PFSK-1 (cell line): Measurements from ENCODE around the gene RBP5.

Experiments
- FOXP2 ChIP-seq: optimal IDR thresholded peaks from 2 replicates; pipeline ENCODE3; 2011; ENCODE audit warnings: borderline replicate concordance, control low read depth, inconsistent platforms; ENCODE audit not compliant: insufficient read depth; ENCODE audit errors: extremely low read length, extremely low read depth
- POLR2AphosphoS5 ChIP-seq: IDR thresholded peaks from 2 replicates; pipeline ENCODE4 v1.6.1; 2012; ENCODE audit warnings: low read depth, mild to moderate bottlenecking, control low read depth, low read length, moderate library complexity
- SIN3A ChIP-seq: IDR thresholded peaks from 2 replicates; pipeline ENCODE4 v1.6.1; 2012; ENCODE audit warnings: mild to moderate bottlenecking, low read length, moderate library complexity, borderline replicate concordance; ENCODE audit not compliant: insufficient read depth
- TAF1 ChIP-seq: IDR thresholded peaks from 2 replicates; pipeline ENCODE4 v1.6.1; 2012; ENCODE audit warnings: low read length, control low read depth, borderline replicate concordance; ENCODE audit not compliant: insufficient read depth
- TF ChIP-seq, protein P1 (sequence below), 2 experiments: IDR thresholded peaks; 2 replicates each; pipeline versions ENCODE4 v1.6.1 to v1.8.0; 2011 to 2012; ENCODE audit warnings: low read depth in 2 of 2, low read length in 2 of 2, control low read depth in 1 of 2, inconsistent platforms in 1 of 2, mild to moderate bottlenecking in 1 of 2, moderate library complexity in 1 of 2; ENCODE audit not compliant: insufficient read depth in 1 of 2

RBP5 gene

DNA sequence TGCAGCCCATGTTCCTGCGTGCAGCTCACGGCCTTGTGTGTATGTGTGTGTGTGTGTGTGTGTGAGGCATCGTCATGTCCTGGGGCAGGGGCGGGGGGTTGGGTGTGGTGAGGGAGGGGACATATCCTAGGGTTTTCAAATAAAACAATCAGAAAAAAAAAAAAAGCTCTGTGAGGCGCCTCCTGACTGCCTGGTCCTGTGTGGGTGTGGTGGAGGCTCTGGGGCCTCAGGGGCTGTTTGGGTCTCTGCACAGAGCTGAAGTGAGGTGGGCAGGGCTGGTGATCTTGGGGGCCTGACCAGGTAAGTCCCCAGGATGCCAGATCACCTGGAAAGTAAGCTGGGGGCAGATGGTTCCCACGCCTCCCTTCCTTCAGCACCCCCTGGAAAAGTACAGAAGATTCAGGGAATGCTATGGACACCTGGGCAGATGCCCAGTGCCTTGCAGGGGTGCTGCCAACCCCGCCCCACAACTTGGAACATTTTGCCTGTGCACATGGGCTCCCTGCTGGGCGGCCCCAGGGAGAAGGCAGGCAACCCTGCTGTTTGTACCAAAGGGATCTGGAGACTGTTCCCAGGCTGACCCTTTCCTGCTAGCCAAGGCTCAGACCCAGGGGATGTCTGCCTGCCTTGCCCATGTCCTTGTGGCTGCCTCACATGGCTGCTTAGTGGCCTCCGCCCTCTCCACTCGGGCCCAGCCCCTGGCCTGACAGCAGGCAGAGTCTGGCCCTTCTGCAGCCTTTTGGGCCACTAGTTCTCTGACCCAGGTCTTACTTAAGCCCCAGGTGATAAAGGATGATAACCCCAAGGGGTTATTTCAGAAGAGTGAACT lies 30.3 kb upstream of the RBP5 start:
- TF ChIP-seq POLR2AphosphoS5 (no peak), FOXP2 (no peak), SIN3A (no peak), TAF1 (no peak)
- TF ChIP-seq, protein P1, sequence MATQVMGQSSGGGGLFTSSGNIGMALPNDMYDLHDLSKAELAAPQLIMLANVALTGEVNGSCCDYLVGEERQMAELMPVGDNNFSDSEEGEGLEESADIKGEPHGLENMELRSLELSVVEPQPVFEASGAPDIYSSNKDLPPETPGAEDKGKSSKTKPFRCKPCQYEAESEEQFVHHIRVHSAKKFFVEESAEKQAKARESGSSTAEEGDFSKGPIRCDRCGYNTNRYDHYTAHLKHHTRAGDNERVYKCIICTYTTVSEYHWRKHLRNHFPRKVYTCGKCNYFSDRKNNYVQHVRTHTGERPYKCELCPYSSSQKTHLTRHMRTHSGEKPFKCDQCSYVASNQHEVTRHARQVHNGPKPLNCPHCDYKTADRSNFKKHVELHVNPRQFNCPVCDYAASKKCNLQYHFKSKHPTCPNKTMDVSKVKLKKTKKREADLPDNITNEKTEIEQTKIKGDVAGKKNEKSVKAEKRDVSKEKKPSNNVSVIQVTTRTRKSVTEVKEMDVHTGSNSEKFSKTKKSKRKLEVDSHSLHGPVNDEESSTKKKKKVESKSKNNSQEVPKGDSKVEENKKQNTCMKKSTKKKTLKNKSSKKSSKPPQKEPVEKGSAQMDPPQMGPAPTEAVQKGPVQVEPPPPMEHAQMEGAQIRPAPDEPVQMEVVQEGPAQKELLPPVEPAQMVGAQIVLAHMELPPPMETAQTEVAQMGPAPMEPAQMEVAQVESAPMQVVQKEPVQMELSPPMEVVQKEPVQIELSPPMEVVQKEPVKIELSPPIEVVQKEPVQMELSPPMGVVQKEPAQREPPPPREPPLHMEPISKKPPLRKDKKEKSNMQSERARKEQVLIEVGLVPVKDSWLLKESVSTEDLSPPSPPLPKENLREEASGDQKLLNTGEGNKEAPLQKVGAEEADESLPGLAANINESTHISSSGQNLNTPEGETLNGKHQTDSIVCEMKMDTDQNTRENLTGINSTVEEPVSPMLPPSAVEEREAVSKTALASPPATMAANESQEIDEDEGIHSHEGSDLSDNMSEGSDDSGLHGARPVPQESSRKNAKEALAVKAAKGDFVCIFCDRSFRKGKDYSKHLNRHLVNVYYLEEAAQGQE (IDR thresholded peaks at IDR 0.05; ENCODE audit: insufficient read depth in 1 of 2, low read depth in 2 of 2, low read length in 2 of 2): no peak

DNA sequence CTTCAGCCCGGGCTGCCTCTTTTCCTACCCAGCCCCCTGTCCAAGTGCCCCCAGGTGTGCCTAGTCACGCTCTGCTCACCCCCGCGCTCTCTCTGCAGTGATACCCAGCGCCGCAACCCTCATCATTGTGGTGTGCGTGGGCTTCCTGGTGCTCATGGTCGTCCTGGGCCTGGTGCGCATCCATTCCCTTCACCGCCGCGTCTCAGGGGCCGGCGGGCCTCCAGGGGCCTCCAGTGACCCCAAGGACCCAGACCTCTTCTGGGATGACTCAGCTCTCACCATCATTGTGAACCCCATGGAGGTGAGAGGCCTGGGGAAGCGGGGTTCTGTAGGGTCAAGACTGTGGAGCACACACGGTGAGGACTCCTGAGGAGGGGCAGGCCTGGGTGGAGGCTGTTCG lies 28.7 kb upstream of the RBP5 start:
- no peak for TF ChIP-seq TAF1
- no peak for TF ChIP-seq POLR2AphosphoS5
- no peak for TF ChIP-seq SIN3A
- no peak for TF ChIP-seq FOXP2
- TF ChIP-seq, protein P1 (IDR thresholded peaks at IDR 0.05; ENCODE audit: insufficient read depth in 1 of 2, low read depth in 2 of 2, low read length in 2 of 2): no peak

DNA sequence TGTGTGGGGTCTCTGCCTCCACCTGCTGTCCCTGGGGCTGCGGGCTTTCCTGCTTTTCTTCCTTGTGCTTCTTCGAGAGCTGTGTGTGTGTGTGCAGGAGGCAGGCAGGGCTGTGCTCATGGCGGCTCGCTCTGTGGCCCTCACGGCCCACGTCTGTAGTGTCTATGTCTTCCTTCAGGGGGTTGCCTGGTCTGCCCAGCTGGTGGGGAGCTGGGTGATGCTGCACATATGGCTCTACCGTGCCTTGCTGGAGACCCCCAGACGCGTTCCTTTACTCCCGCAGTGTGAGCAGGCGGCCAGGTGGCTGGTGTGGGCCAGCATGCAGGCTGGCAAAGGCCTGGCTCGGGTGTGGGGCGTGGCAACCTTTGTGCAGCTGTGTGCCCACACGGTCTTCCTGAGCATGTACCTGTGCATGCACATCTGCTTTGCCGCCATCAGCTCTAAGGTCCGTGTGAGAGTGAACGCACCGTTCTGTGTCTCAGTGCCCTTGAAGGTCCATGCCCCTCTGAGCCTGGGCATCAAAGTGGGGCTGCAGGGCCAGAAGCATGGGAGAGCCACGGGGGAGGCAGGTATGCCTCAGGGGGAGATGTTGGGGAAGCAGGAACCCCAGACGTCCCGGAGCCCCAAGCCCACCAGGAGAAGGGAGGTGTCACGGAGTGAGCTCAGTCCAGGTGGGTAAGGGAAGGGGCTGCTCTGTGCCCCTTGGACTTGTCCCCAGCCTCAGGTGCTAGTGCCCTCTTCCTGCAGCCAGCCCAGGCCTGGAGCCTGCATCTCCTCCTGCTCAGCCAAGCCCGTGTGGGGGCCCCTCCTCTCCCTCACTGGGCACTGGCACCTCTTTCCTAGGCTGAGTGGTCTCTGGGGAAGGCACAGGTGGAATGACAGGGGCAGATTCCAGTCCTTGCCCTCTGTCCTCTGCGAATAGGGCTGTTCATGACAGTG lies 27.8 kb upstream of the RBP5 start:
- TF ChIP-seq TAF1 (no peak), FOXP2 (no peak), SIN3A (no peak), POLR2AphosphoS5 (no peak)
- TF ChIP-seq, protein P1 (IDR thresholded peaks at IDR 0.05; ENCODE audit: insufficient read depth in 1 of 2, low read depth in 2 of 2, low read length in 2 of 2): no peak

DNA sequence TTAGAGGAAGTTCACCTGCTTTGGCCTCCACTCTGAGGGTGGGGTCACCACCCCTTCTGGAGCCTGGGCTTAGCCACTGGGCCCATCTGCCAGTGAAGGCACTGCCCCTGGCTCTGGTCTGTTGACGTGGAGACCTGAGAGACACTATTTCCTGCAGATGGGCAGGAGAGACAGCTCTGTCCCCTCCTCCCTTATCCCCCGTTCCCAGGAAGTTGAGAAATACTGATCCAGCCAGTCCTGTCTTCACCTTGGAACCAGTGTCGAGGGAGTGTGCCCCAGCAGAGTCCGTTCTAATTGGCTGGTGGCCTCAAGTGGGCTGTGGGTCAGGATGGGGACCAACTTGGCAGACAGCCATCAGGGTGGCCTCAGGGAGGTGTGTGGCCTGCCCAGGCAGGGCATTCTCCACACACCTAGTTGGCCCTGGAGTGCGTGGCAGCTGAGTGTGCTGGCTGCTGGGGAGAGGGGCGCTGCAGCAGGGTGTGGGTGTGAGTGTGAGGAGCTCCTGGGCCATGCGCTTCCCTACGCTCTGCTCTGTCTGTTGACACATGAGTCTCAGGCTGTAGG lies 26.9 kb upstream of the RBP5 start:
- TF ChIP-seq POLR2AphosphoS5 (no peak), TAF1 (no peak), SIN3A (no peak), FOXP2 (no peak)
- TF ChIP-seq, protein P1 (IDR thresholded peaks at IDR 0.05; ENCODE audit: insufficient read depth in 1 of 2, low read depth in 2 of 2, low read length in 2 of 2): no peak
